KBM-7 (cell line): Measurements from ENCODE around the gene ACTR1B.
"Not testable (repeated sequence)": the region's sequence is repeated elsewhere in the genome, so short reads cannot be mapped to it uniquely, and the experiment has no call there.

Experiments
- DNase-seq: peaks from one replicate; pipeline ENCODE4 v3.0.0-alpha.2; 2015
- in situ Hi-C: fragments of 300-500 bp; cut with MboI; formaldehyde crosslinking; loops from 2 replicates; pipeline ENCODE4 v1.14.3; 2020; ENCODE audit warnings: low sequenced_read_pairs, low pct_unique_long_range_greater_than_20kb, mixed read lengths

Gene ACTR1B

GRCh38 chr2:97663962-97664635 is at the start of gene ACTR1B:
ACTR1B (minus strand) TSS chr2:97664044; CDS start chr2:97663890, 154 bp downstream.
- peak; percentile 99 for DNase-seq
- in situ Hi-C loops: no loop called here

- no peak for DNase-seq
- in situ Hi-C loops: no loop called here
Observed at GRCh38 chr2:97712693-97713295, 49.0 kb upstream of the ACTR1B start.

GRCh38 chr2:97712175-97712574 is 48.3 kb upstream of the ACTR1B start:
- DNase-seq, in situ Hi-C loops: not testable (repeated sequence)

- no peak for DNase-seq
- in situ Hi-C loops: no loop called here
Observed at GRCh38 chr2:97711394-97711711, 47.5 kb upstream of the ACTR1B start.

GRCh38 chr2:97708608-97709007 is 44.8 kb upstream of the ACTR1B start:
- no peak for DNase-seq
- in situ Hi-C loops: no loop called here

GRCh38 chr2:97708048-97708380 is 44.2 kb upstream of the ACTR1B start:
- in situ Hi-C loops: no loop called here
- DNase-seq: no peak

- in situ Hi-C loops: no loop called here
- DNase-seq: no peak
Observed at GRCh38 chr2:97707362-97708047, 43.7 kb upstream of the ACTR1B start.

GRCh38 chr2:97706708-97707345 is 43.0 kb upstream of the ACTR1B start:
- in situ Hi-C loops: no loop called here
- DNase-seq: no peak

- in situ Hi-C loops: no loop called here
Observed at GRCh38 chr2:97706112-97706511, 42.3 kb upstream of the ACTR1B start.

GRCh38 chr2:97704989-97705388 is 41.1 kb upstream of the ACTR1B start:
- no peak for DNase-seq
- in situ Hi-C loops: no loop called here

More at GRCh38 chr2:97706112-97706511, 42.3 kb upstream of the ACTR1B start:
- DNase-seq: no peak

GRCh38 chr2:97703741-97704140 is 39.9 kb upstream of the ACTR1B start:
- in situ Hi-C loops: no loop called here
- DNase-seq: no peak

- in situ Hi-C loops: no loop called here
- no peak for DNase-seq
Observed at GRCh38 chr2:97702731-97703470, 39.1 kb upstream of the ACTR1B start.

- DNase-seq: no peak
- in situ Hi-C loops: no loop called here
Observed at GRCh38 chr2:97701851-97702465, 38.1 kb upstream of the ACTR1B start.

GRCh38 chr2:97701186-97701585 is 37.3 kb upstream of the ACTR1B start:
- DNase-seq: no peak
- in situ Hi-C loops: no loop called here

GRCh38 chr2:97699765-97700444 is 36.1 kb upstream of the ACTR1B start:
- DNase-seq: peak; percentile 87
- in situ Hi-C loops: no loop called here

GRCh38 chr2:97698530-97698929 is 34.7 kb upstream of the ACTR1B start:
- in situ Hi-C loops: no loop called here
- DNase-seq: no peak

- in situ Hi-C loops: no loop called here
- DNase-seq: peak; percentile 88
Observed at GRCh38 chr2:97697252-97698235, 33.7 kb upstream of the ACTR1B start.

- DNase-seq: no peak
- in situ Hi-C loops: no loop called here
Observed at GRCh38 chr2:97695744-97696143, 31.9 kb upstream of the ACTR1B start.
